GM23338 (cell line): ENCODE measurements around the gene ERLEC1.

Experiments
- EZH2phosphoT487 ChIP-seq: fragments of 200-600 bp; sonication (generic); IDR thresholded peaks from one replicate; pipeline ENCODE4 v1.8.1; 2018; ENCODE audit warnings: antibody characterized with exemption; ENCODE audit not compliant: unreplicated experiment
- TF ChIP-seq, protein P1 (sequence below), 2 experiments: fragments of 200-600 bp in 1 of 2; sonication (generic) in 1 of 2; conservative IDR thresholded peaks; 2 replicates each; pipeline versions ENCODE4 v1.5.1 to v1.6.1; 2016 to 2017; ENCODE audit warnings: antibody characterized with exemption in 2 of 2, low read depth in 2 of 2, mild to moderate bottlenecking in 2 of 2, moderate library complexity in 1 of 2

DNA sequence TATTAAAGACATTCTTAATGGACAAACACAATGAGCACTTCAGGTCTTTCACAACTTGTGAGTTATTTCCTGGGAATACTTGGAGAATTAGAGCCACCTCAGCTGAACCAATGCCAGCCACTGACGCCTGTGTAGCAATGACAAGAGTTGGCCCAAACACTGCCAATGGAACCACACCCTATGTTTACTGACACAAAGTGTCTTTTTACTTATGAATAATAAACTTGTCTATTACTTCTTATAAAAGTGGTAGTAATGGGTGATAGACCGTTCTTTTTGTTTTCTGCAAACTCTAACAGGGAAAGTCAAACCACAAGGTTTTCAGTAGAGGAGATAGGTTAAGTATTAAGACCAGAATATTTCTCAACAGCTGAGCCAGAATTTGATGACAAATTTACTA is 31.7 kb upstream of the ERLEC1 start:
- TF ChIP-seq, protein P1, sequence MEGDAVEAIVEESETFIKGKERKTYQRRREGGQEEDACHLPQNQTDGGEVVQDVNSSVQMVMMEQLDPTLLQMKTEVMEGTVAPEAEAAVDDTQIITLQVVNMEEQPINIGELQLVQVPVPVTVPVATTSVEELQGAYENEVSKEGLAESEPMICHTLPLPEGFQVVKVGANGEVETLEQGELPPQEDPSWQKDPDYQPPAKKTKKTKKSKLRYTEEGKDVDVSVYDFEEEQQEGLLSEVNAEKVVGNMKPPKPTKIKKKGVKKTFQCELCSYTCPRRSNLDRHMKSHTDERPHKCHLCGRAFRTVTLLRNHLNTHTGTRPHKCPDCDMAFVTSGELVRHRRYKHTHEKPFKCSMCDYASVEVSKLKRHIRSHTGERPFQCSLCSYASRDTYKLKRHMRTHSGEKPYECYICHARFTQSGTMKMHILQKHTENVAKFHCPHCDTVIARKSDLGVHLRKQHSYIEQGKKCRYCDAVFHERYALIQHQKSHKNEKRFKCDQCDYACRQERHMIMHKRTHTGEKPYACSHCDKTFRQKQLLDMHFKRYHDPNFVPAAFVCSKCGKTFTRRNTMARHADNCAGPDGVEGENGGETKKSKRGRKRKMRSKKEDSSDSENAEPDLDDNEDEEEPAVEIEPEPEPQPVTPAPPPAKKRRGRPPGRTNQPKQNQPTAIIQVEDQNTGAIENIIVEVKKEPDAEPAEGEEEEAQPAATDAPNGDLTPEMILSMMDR (conservative IDR thresholded peaks at IDR 0.05; ENCODE audit: low read depth in 2 of 2), result no peak
- TF ChIP-seq EZH2phosphoT487, result no peak
